GM10248 (cell line): ENCODE measurements around the gene MYOM3.

Source experiments
- CTCF ChIA-PET: fragments of 300-600 bp; sonication (Branson Sonifier 250); formaldehyde crosslinking; extraction: SDS; loops from one replicate; lab custom pipeline; 2021; ENCODE audit warnings: antibody characterized with exemption; lab: Yijun Ruan, JAX
- POLR2A ChIA-PET: fragments of 350-650 bp; sonication (Branson Sonifier 250); formaldehyde crosslinking; extraction: SDS; loops from one replicate; lab custom pipeline; 2020; ENCODE audit warnings: antibody characterized with exemption; lab: Yijun Ruan, JAX
- DNase-seq: peaks from one replicate; pipeline ENCODE4 v3.0.0; 2012; ENCODE audit errors: extremely low spot score
- CTCF ChIP-seq: IDR thresholded peaks from 2 replicates; pipeline ENCODE4 v1.5.1; 2012; ENCODE audit warnings: mild to moderate bottlenecking, low read depth; ENCODE audit errors: extremely low read depth, missing control alignments, control extremely low read depth

MYOM3 gene

GRCh38 chr1:24139841-24140425 is 28.0 kb upstream of the MYOM3 start:
- TF ChIP-seq CTCF: no peak
- CTCF ChIA-PET: interaction anchor here (5.4 kb wide), 1 partner anchor 10 kb away, joined by 37 read pairs; no protein-coding TSS in a partner anchor
- POLR2A ChIA-PET: no interaction called here
- DNase-seq: no peak

GRCh38 chr1:24139222-24139489 is 27.2 kb upstream of the MYOM3 start:
- POLR2A ChIA-PET: no interaction called here
- no peak for TF ChIP-seq CTCF
- no peak for DNase-seq
- CTCF ChIA-PET: interaction anchor here (0.7 to 5.4 kb wide), 2 partner anchors 9 to 11 kb away, joined by 4 to 37 read pairs; no protein-coding TSS in a partner anchor

GRCh38 chr1:24138476-24139221 is 26.7 kb upstream of the MYOM3 start:
- ChIA-PET CTCF (interaction anchor here (0.7 to 5.4 kb wide), 2 partner anchors 10 to 11 kb away, joined by 4 to 37 read pairs; no protein-coding TSS in a partner anchor), POLR2A (no interaction called here)
- DNase-seq: no peak
- TF ChIP-seq CTCF: no peak

GRCh38 chr1:24136956-24137539 is 25.1 kb upstream of the MYOM3 start:
- ChIA-PET POLR2A (no interaction called here), CTCF (interaction anchor here (0.7 to 1.1 kb wide), 2 partner anchors 14 to 255 kb away, joined by 3 read pairs; no protein-coding TSS in a partner anchor)
- DNase-seq: no peak

GRCh38 chr1:24134376-24134775 is 22.4 kb upstream of the MYOM3 start:
- no peak for DNase-seq
- CTCF ChIA-PET: interaction anchor here (1.0 to 2.4 kb wide), 2 partner anchors 16 to 257 kb away, joined by 3 to 14 read pairs; no protein-coding TSS in a partner anchor
- POLR2A ChIA-PET: no interaction called here
- no peak for TF ChIP-seq CTCF

More at GRCh38 chr1:24136956-24137539, 25.1 kb upstream of the MYOM3 start:
- TF ChIP-seq CTCF: no peak

GRCh38 chr1:24133819-24134218 is 21.9 kb upstream of the MYOM3 start:
- POLR2A ChIA-PET: no interaction called here
- CTCF ChIA-PET: interaction anchor here (2.4 kb wide), 1 partner anchor 16 kb away, joined by 14 read pairs; no protein-coding TSS in a partner anchor
- TF ChIP-seq CTCF: no peak
- no peak for DNase-seq
